ENCODE results near the gene CEP128.

The CEP128 gene

DNA sequence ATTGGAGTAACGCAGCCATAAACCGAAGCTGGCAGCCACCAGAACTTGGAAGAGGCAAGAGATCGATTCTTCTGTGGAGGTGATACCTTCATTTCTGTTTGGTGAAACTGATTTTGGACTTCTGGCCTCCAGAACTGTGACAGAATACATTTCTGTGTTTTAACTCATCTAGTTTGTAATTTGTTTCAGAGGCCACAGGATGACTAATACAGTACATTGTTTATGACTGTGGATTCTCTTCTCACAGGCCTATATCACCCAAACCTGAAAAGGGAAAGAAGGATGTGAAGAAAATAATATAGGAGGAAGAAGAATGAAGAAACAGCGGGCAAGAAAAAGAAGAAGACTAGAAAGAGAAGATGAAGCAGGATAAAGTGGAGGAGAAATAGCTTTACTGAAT, 466.5 kb downstream of the CEP128 start:
- peak; percentile 39 for DNase-seq (ENCODE audit: low spot score)

- no peak for DNase-seq (ENCODE audit: low spot score)
Observed at GRCh38 chr14:80468331-80469122, 473.0 kb downstream of the CEP128 start.

GRCh38 chr14:80465546-80466220, 475.9 kb downstream of the CEP128 start:
- DNase-seq (ENCODE audit: low spot score): no peak

- no peak for DNase-seq (ENCODE audit: low spot score)
Observed at GRCh38 chr14:80464531-80465149, 476.9 kb downstream of the CEP128 start.

- peak; percentile 45 for DNase-seq (ENCODE audit: low spot score)
Observed at GRCh38 chr14:80456209-80456608, 485.3 kb downstream of the CEP128 start.

- DNase-seq (ENCODE audit: low spot score): no peak
Observed at GRCh38 chr14:80455031-80455430, 486.5 kb downstream of the CEP128 start.

- no peak for DNase-seq (ENCODE audit: low spot score)
Observed at GRCh38 chr14:80448267-80448666, 493.3 kb downstream of the CEP128 start.

- DNase-seq (ENCODE audit: low spot score): peak; percentile 23
Observed at GRCh38 chr14:80447392-80447791, 494.1 kb downstream of the CEP128 start.
